Amygdala (tissue), 56 donors: ENCODE data around the gene GTF2F2.
"Not testable (repeated sequence)": the region's sequence is repeated elsewhere in the genome, so short reads cannot be mapped to it uniquely, and the experiment has no call there.

Experiments
- DNase-seq, 56 donors: peaks; one replicate each; lab custom pipeline; 2025; lab: John Stamatoyannopoulos, UW

GTF2F2 gene

GRCh38 chr13:45297456-45298205, 177.3 kb downstream of the GTF2F2 start:
- peak in 11 of 56 donors; percentile 4 to 34 (median 20) for DNase-seq

- DNase-seq: no peak
These were observed 177.8 kb downstream of the GTF2F2 start for GRCh38 chr13:45298206-45298505.

- not testable (repeated sequence) for DNase-seq
These were observed 178.2 kb downstream of the GTF2F2 start for GRCh38 chr13:45298550-45298949.

GRCh38 chr13:45299194-45299593, 178.9 kb downstream of the GTF2F2 start:
- DNase-seq: no peak

- DNase-seq: no peak
These were observed 180.1 kb downstream of the GTF2F2 start for GRCh38 chr13:45300190-45300985.

- DNase-seq: no peak
These were observed 181.0 kb downstream of the GTF2F2 start for GRCh38 chr13:45301263-45301662.

- DNase-seq: peak in 8 of 56 donors; percentile 3 to 50 (median 16)
These were observed 182.2 kb downstream of the GTF2F2 start for GRCh38 chr13:45302507-45302906.

- DNase-seq: no peak
These were observed 182.7 kb downstream of the GTF2F2 start for GRCh38 chr13:45303026-45303425.

- DNase-seq: peak in 10 of 56 donors; percentile 5 to 47 (median 16)
These were observed 183.6 kb downstream of the GTF2F2 start for GRCh38 chr13:45303866-45304265.

- no peak for DNase-seq
These were observed 184.8 kb downstream of the GTF2F2 start for GRCh38 chr13:45305079-45305478.

GRCh38 chr13:45306966-45307365, 186.7 kb downstream of the GTF2F2 start:
- DNase-seq: peak in 3 of 56 donors; percentile 4 to 23 (median 12)

GRCh38 chr13:45310341-45311131, 190.2 kb downstream of the GTF2F2 start:
- DNase-seq: no peak

- no peak for DNase-seq
These were observed 194.5 kb downstream of the GTF2F2 start for GRCh38 chr13:45314822-45315221.

GRCh38 chr13:45315520-45316167, 195.3 kb downstream of the GTF2F2 start:
- DNase-seq: no peak

GRCh38 chr13:45316338-45316737, 196.0 kb downstream of the GTF2F2 start:
- DNase-seq: no peak

- DNase-seq: no peak
These were observed 196.7 kb downstream of the GTF2F2 start for GRCh38 chr13:45316996-45317395.

GRCh38 chr13:45320876-45321629, 200.7 kb downstream of the GTF2F2 start:
- DNase-seq: no peak

GRCh38 chr13:45325806-45326205, 205.5 kb downstream of the GTF2F2 start:
- peak in 19 of 56 donors; percentile 4 to 75 (median 23) for DNase-seq

- DNase-seq: no peak
These were observed 207.1 kb downstream of the GTF2F2 start for GRCh38 chr13:45327253-45327955.
